IMR-90 (cell line): ENCODE results near the gene TNS2. TPM values are rescaled to one million over a fixed set of nuclear protein-coding genes. Genes with fewer than 3 reads are reported as not detected.

Source experiments
- ATAC-seq: fragments of 200-7000 bp; cut with Tn5 transposase; 2 replicates; pipeline ENCODE4 v1.9.1; 2020; ENCODE audit warnings: low read depth, mild to moderate bottlenecking, moderate library complexity
- BruUV-seq: library from RNA; stranded (reverse); fragments of 400-500 nt; replicated peaks from 2 replicates; lab custom pipeline; 2021; lab: Mats Ljungman, UMichigan
- CTCF ChIA-PET: fragments of 300-600 bp; formaldehyde crosslinking; extraction: SDS; loops from one replicate; lab custom pipeline; 2021; ENCODE audit warnings: antibody characterized with exemption; lab: Yijun Ruan, JAX
- POLR2A ChIA-PET: fragments of 300-600 bp; sonication (Branson Sonifier 250); formaldehyde crosslinking; loops from one replicate; lab custom pipeline; 2022; ENCODE audit warnings: antibody characterized with exemption; ENCODE audit not compliant: unreplicated experiment; lab: Charles Lee
- DNase-seq: peaks from one replicate; pipeline ENCODE4 v3.0.0; 2013
- H2AFZ ChIP-seq: replicated peaks from 2 replicates; pipeline ENCODE3; 2013; ENCODE audit warnings: low read length, mild to moderate bottlenecking; ENCODE audit not compliant: poor library complexity
- H2AK5ac ChIP-seq: 2 replicates; pipeline ENCODE4 v1.6.1; 2013; ENCODE audit warnings: low read depth, low read length, inconsistent platforms
- H2AK9ac ChIP-seq: replicated peaks from 2 replicates; pipeline ENCODE3; 2013; ENCODE audit warnings: mild to moderate bottlenecking, low read depth, low read length, moderate library complexity; ENCODE audit not compliant: poor library complexity
- H2BK120ac ChIP-seq: 2 replicates; pipeline ENCODE4 v1.6.1; 2013; ENCODE audit warnings: low read depth, low read length, inconsistent platforms
- H2BK15ac ChIP-seq: 3 replicates; pipeline ENCODE4 v1.6.1; 2013; ENCODE audit warnings: low read depth, low read length, inconsistent platforms
- H2BK20ac ChIP-seq: 2 replicates; pipeline ENCODE4 v1.6.1; 2013; ENCODE audit warnings: low read depth, mild to moderate bottlenecking, inconsistent platforms, low read length, moderate library complexity
- H2BK5ac ChIP-seq: 2 replicates; pipeline ENCODE4 v1.6.1; 2013; ENCODE audit warnings: mild to moderate bottlenecking, low read depth, low read length, inconsistent platforms; ENCODE audit not compliant: poor library complexity, severe bottlenecking
- H3K14ac ChIP-seq: replicated peaks from 2 replicates; pipeline ENCODE4 v1.6.1; 2013; ENCODE audit warnings: low read depth, low read length, inconsistent platforms
- H3K18ac ChIP-seq: 2 replicates; pipeline ENCODE4 v1.6.1; 2013; ENCODE audit warnings: low read depth, low read length, control low read depth
- H3K23ac ChIP-seq: 2 replicates; pipeline ENCODE4 v1.6.1; 2013; ENCODE audit warnings: low read depth, low read length, inconsistent platforms
- H3K27ac ChIP-seq: 2 replicates; pipeline ENCODE4 v1.5.1; 2013; ENCODE audit warnings: mild to moderate bottlenecking, control low read depth, low read length; ENCODE audit not compliant: insufficient read depth
- H3K27me3 ChIP-seq: 2 replicates; pipeline ENCODE4 v1.6.1; 2013; ENCODE audit warnings: low read length; ENCODE audit not compliant: control insufficient read depth, insufficient read depth
- H3K36me3 ChIP-seq: 2 replicates; pipeline ENCODE4 v1.6.1; 2013; ENCODE audit warnings: low read length, mixed read lengths; ENCODE audit not compliant: control insufficient read depth, insufficient read depth
- H3K4ac ChIP-seq: 2 replicates; pipeline ENCODE4 v1.6.1; 2013; ENCODE audit warnings: low read depth, low read length, inconsistent platforms
- H3K4me1 ChIP-seq: 2 replicates; pipeline ENCODE4 v1.6.1; 2013; ENCODE audit warnings: low read length, mixed read lengths; ENCODE audit not compliant: control insufficient read depth, insufficient read depth
- H3K4me2 ChIP-seq: 2 replicates; pipeline ENCODE4 v1.6.1; 2013; ENCODE audit warnings: low read depth, mild to moderate bottlenecking, control low read depth, low read length, moderate library complexity
- H3K4me3 ChIP-seq: 2 replicates; pipeline ENCODE4 v1.5.1; 2013; ENCODE audit warnings: low read depth, mild to moderate bottlenecking, control low read depth, low read length, moderate library complexity; ENCODE audit not compliant: insufficient read depth
- H3K56ac ChIP-seq: 2 replicates; pipeline ENCODE4 v1.6.1; 2013; ENCODE audit warnings: low read length, inconsistent platforms; ENCODE audit not compliant: insufficient read depth; ENCODE audit errors: extremely low read depth
- H3K79me1 ChIP-seq, 2 experiments: 2 replicates each; pipeline ENCODE4 v1.6.1; 2013; ENCODE audit warnings: low read length in 2 of 2, inconsistent platforms in 1 of 2, low read depth in 1 of 2
- H3K9ac ChIP-seq: 2 replicates; pipeline ENCODE4 v1.6.1; 2013; ENCODE audit warnings: low read depth, low read length, control low read depth
- H3K9me1 ChIP-seq: 2 replicates; pipeline ENCODE4 v1.6.1; 2013; ENCODE audit warnings: low read length, inconsistent platforms; ENCODE audit not compliant: insufficient read depth
- H3K9me3 ChIP-seq: 2 replicates; pipeline ENCODE4 v1.6.1; 2013; ENCODE audit warnings: low read length; ENCODE audit not compliant: control insufficient read depth, insufficient read depth
- H4K20me1 ChIP-seq: 2 replicates; pipeline ENCODE4 v1.6.1; 2013; ENCODE audit warnings: low read length, inconsistent platforms; ENCODE audit not compliant: insufficient read depth
- H4K5ac ChIP-seq: 2 replicates; pipeline ENCODE4 v1.6.1; 2013; ENCODE audit warnings: mild to moderate bottlenecking, low read depth, low read length, control low read depth
- H4K8ac ChIP-seq, 2 experiments: 2 replicates each; pipeline ENCODE4 v1.6.1; 2013; ENCODE audit warnings: low read depth in 2 of 2, low read length in 2 of 2, control low read depth in 1 of 2, inconsistent platforms in 1 of 2
- H4K91ac ChIP-seq: 2 replicates; pipeline ENCODE4 v1.6.1; 2013; ENCODE audit warnings: low read depth, low read length, inconsistent platforms; ENCODE audit not compliant: insufficient read depth
- POLR2A ChIP-seq: IDR thresholded peaks from 2 replicates; pipeline ENCODE4 v1.6.1; 2012; ENCODE audit warnings: mild to moderate bottlenecking, low read depth, low read length
- WGBS, 2 experiments: methylation state at CpG; one replicate each; pipeline versions ENCODE4 v1.1.5 to v1.1.7; 2013; ENCODE audit warnings: missing lambda C conversion rate in 2 of 2; ENCODE audit not compliant: insufficient read length in 1 of 2; ENCODE audit errors: extremely low coverage in 2 of 2; 5-methylcytosine and 5-hydroxymethylcytosine counted together
- dilution Hi-C: fragments of 300-500 bp; cut with HindIII; formaldehyde crosslinking; loops from one replicate; pipeline ENCODE4 v1.14.3; 2018; ENCODE audit warnings: low sequenced_read_pairs; ENCODE audit not compliant: unreplicated experiment
- in situ Hi-C: fragments of 300-500 bp; cut with MboI; formaldehyde crosslinking; loops from 3 replicates; pipeline ENCODE4 v1.14.3; 2019; ENCODE audit warnings: low sequenced_read_pairs, inconsistent platforms, mixed read lengths
- intact Hi-C: fragments of 100-400 bp; cut with micrococcal nuclease; formaldehyde crosslinking; loops from 2 replicates; pipeline ENCODE4 v1.10.0; 2022
- polyA plus RNA-seq, 3 experiments: library from polyadenylated mRNA; depleted of rRNA; stranded (reverse); fragments of >200 nt; gene quantifications; 2 replicates each; pipeline ENCODE4 v1.2.3, GENCODE V29; 2012; ENCODE audit warnings: low replicate concordance in 1 of 3
- total RNA-seq: library from RNA; depleted of rRNA; stranded (reverse); fragments of >200 nt; gene quantifications from 2 replicates; pipeline ENCODE4 v1.2.3, GENCODE V29; 2012
- TF ChIP-seq, protein P1 (sequence below): fragments of 150-350 bp; IDR thresholded peaks from 2 replicates; pipeline ENCODE4 v1.6.1; 2016; ENCODE audit warnings: low read depth, mild to moderate bottlenecking, low read length, moderate library complexity, borderline replicate concordance

TNS2 gene
- total and polyA plus RNA-seq, 2 of the 4 experiments (the other 2 are of a cell fraction), result 10.4 to 67.2 TPM

DNA sequence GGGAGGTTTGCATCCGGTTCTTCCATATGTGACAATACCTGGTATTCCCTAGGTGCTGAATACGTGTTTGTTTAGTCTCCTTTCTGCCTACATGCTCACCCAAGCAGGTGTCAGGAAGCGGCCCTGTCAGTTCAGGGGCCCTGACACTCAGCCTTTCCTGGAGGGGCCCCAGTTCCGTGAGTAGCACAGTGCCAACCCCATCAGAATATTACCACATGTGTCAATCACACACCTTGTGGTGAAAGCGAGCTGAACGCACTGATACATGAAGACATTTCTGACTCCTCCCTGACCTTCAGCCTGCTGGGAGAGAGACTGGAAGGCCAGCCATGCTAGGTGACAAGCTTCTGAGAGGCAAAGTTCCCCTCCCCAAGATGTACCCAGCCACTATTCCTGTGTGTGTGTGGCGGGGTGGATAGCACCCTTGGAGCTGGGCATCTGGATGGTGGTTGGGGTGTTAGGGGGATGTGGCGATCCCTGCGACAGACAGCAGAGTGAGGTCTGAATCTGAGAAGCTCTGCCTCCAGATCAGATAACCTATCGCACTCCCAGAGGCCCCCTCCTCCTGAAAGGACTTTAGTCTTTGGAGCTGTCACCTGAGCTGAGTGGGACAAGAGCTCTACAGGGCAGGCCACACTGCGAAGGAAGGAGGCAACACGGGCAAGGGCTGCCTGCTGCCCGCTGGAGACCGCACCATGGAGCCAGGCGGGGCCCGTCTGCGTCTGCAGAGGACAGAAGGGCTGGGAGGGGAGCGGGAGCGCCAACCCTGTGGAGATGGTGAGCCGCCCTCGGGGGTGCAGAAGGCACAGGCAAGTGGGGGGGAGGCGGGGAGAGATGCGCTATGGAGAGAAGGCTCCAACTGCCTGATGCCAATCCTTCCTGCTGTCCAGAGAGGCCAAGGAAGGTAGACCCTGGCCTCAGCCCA, 53.3 kb downstream of the TNS2 start, which contains the start of gene SOAT2:
TSS of gene SOAT2 (plus strand) at position 604 of the 925 bp plus-strand sequence. CDS start at position 696, 92 bp downstream.
- H4K8ac ChIP-seq, result peak within 1 kb of the TSS in 1 of 2 experiments; percentile 37; a peak in 1 of 4 replicates
- H3K9me1 ChIP-seq, result no peaks in the 10 kb centered on the region
- H2AK5ac ChIP-seq, result peak within 1 kb of the TSS; percentile 49; the same call in 1 of the 2 replicates
- no peak within 1 kb of the TSS for H2BK15ac ChIP-seq
- no peak within 1 kb of the TSS for H3K18ac ChIP-seq
- WGBS, 2 experiments, result 92% methylated on average over 2 of the region's 23 CpGs; no CpG with 5 or more reads in 1 of the 2 experiments
- no peak for DNase-seq
- dilution Hi-C loops (no loop called here), intact Hi-C loops (no loop called here), in situ Hi-C loops (no loop called here)
- ATAC-seq, result no peak
- H3K4ac ChIP-seq, result no peak within 1 kb of the TSS
- no TSS peak for BruUV-seq
- no peaks in the 10 kb centered on the region for H4K20me1 ChIP-seq
- H3K23ac ChIP-seq, result no peak within 1 kb of the TSS
- no peak within 1 kb of the TSS for H2BK20ac ChIP-seq
- no peak within 1 kb of the TSS for H3K14ac ChIP-seq
- no peak within 1 kb of the TSS for H3K27ac ChIP-seq
- H3K4me2 ChIP-seq, result no peak within 1 kb of the TSS
- H4K91ac ChIP-seq, result no peak within 1 kb of the TSS; the same call in 1 of the 2 replicates
- no peak within 1 kb of the TSS for H2BK120ac ChIP-seq
- peaks cover 7% of the 10 kb centered on the region; the same call in 1 of the 2 replicates for H3K36me3 ChIP-seq
- H3K4me3 ChIP-seq, result no peak within 1 kb of the TSS
- CTCF ChIA-PET, result interaction anchor here (3.7 kb wide), 1 partner anchor 37 kb away, joined by 21 read pairs; no protein-coding TSS in a partner anchor
- H2AFZ ChIP-seq, result no peak within 1 kb of the TSS
- H2BK5ac ChIP-seq, result no peak within 1 kb of the TSS
- no peak for TF ChIP-seq POLR2A
- TF ChIP-seq, protein P1, sequence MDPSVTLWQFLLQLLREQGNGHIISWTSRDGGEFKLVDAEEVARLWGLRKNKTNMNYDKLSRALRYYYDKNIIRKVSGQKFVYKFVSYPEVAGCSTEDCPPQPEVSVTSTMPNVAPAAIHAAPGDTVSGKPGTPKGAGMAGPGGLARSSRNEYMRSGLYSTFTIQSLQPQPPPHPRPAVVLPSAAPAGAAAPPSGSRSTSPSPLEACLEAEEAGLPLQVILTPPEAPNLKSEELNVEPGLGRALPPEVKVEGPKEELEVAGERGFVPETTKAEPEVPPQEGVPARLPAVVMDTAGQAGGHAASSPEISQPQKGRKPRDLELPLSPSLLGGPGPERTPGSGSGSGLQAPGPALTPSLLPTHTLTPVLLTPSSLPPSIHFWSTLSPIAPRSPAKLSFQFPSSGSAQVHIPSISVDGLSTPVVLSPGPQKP, result no peak
- no peak within 1 kb of the TSS for H3K56ac ChIP-seq
- POLR2A ChIA-PET, result no interaction called here
- H3K9ac ChIP-seq, result no peak within 1 kb of the TSS
- no peak within 1 kb of the TSS for H4K5ac ChIP-seq
- H3K9me3 ChIP-seq, result no peaks in the 10 kb centered on the region
- no peaks in the 10 kb centered on the region for H3K27me3 ChIP-seq
- H3K4me1 ChIP-seq, result peaks cover 12% of the 10 kb centered on the region
- H3K79me1 ChIP-seq, result peaks cover 0 to 11% of the 10 kb centered on the region in 2 experiments; a peak in 1 of 4 replicates
- H2AK9ac ChIP-seq, result no peak within 1 kb of the TSS
